GM23248 (cell line): ENCODE results near the gene KRTAP3-3. TPM values are rescaled to one million over a fixed set of nuclear protein-coding genes. Genes with fewer than 3 reads are reported as not detected.

Experiments used
- DNase-seq: peaks from one replicate; pipeline ENCODE4 v3.0.0-alpha.2; 2015
- H2AFZ ChIP-seq: fragments of 200-600 bp; sonication (generic); 2 replicates; pipeline ENCODE4 v1.6.1; 2016; ENCODE audit warnings: antibody characterized with exemption
- H3F3A ChIP-seq: fragments of 200-600 bp; sonication (generic); 2 replicates; pipeline ENCODE4 v1.6.1; 2016; ENCODE audit warnings: mild to moderate bottlenecking, antibody characterized with exemption, mixed run types; ENCODE audit not compliant: insufficient read depth
- H3K27ac ChIP-seq: fragments of 200-600 bp; sonication (generic); 2 replicates; pipeline ENCODE4 v1.5.1; 2016; ENCODE audit warnings: mild to moderate bottlenecking
- H3K27me3 ChIP-seq: fragments of 200-600 bp; sonication (generic); replicated peaks from 2 replicates; pipeline ENCODE4 v1.6.1; 2016; ENCODE audit warnings: mild to moderate bottlenecking; ENCODE audit not compliant: insufficient read depth
- H3K36me3 ChIP-seq: fragments of 200-600 bp; sonication (generic); 2 replicates; pipeline ENCODE4 v1.6.1; 2016; ENCODE audit warnings: low read depth, mild to moderate bottlenecking
- H3K4me1 ChIP-seq: fragments of 200-600 bp; sonication (generic); 2 replicates; pipeline ENCODE4 v1.6.1; 2016; ENCODE audit warnings: mild to moderate bottlenecking; ENCODE audit not compliant: insufficient read depth
- H3K4me2 ChIP-seq: fragments of 200-600 bp; sonication (generic); one replicate; pipeline ENCODE4 v1.6.1; 2016; ENCODE audit warnings: mild to moderate bottlenecking; ENCODE audit not compliant: unreplicated experiment
- H3K4me3 ChIP-seq: fragments of 200-600 bp; sonication (generic); 2 replicates; pipeline ENCODE4 v1.5.1; 2016; ENCODE audit warnings: mild to moderate bottlenecking
- H3K79me2 ChIP-seq: fragments of 200-600 bp; sonication (generic); 2 replicates; pipeline ENCODE4 v1.6.1; 2016; ENCODE audit warnings: mild to moderate bottlenecking; ENCODE audit not compliant: insufficient read depth
- H3K9ac ChIP-seq: fragments of 200-600 bp; sonication (generic); 2 replicates; pipeline ENCODE4 v1.6.1; 2016; ENCODE audit warnings: mild to moderate bottlenecking
- H3K9me2 ChIP-seq: fragments of 200-600 bp; sonication (generic); 2 replicates; pipeline ENCODE4 v1.6.1; 2016; ENCODE audit warnings: mixed run types, mild to moderate bottlenecking, moderate library complexity; ENCODE audit not compliant: insufficient read depth
- H3K9me3 ChIP-seq: fragments of 200-600 bp; sonication (generic); one replicate; pipeline ENCODE4 v1.6.1; 2017; ENCODE audit warnings: low read depth
- H4K20me1 ChIP-seq: fragments of 200-600 bp; sonication (generic); 2 replicates; pipeline ENCODE4 v1.6.0; 2016; ENCODE audit not compliant: insufficient read depth
- EZH2 ChIP-seq: fragments of 200-600 bp; sonication (generic); IDR thresholded peaks from 2 replicates; pipeline ENCODE4 v1.6.1; 2018; ENCODE audit warnings: antibody characterized with exemption, mild to moderate bottlenecking; ENCODE audit not compliant: insufficient read depth, poor library complexity, severe bottlenecking
- EZH2phosphoT487 ChIP-seq: fragments of 200-600 bp; sonication (generic); IDR thresholded peaks from 2 replicates; pipeline ENCODE4 v1.6.1; 2018; ENCODE audit warnings: antibody characterized with exemption, moderate library complexity, mild to moderate bottlenecking, low read depth; ENCODE audit not compliant: insufficient read depth
- WGBS, 2 experiments: methylation state at CpG; one replicate each; pipeline ENCODE4 v1.1.6; 2015 to 2017; ENCODE audit warnings: low lambda C conversion rate in 2 of 2, low coverage in 1 of 2; ENCODE audit errors: missing lambda C conversion rate in 2 of 2; 5-methylcytosine and 5-hydroxymethylcytosine counted together
- in situ Hi-C: fragments of 300-500 bp; cut with MboI; formaldehyde crosslinking; loops from 2 replicates; pipeline ENCODE4 v1.15.0; 2020
- polyA plus RNA-seq: library from polyadenylated mRNA; unstranded; fragments of >200 nt; fragmentation: Nextera tagmentation; extraction: Ambion mirVana; gene quantifications from 2 replicates; pipeline ENCODE4 v1.2.1, GENCODE V29; 2016
- total RNA-seq: library from RNA; depleted of rRNA; stranded (reverse); fragments of >200 nt; shearing (Covaris generic); gene quantifications from 2 replicates; pipeline ENCODE4 v1.2.3, GENCODE V29; 2014

Gene KRTAP3-3
- total and polyA plus RNA-seq, 2 experiments from 2014 or later, result not detected

DNA sequence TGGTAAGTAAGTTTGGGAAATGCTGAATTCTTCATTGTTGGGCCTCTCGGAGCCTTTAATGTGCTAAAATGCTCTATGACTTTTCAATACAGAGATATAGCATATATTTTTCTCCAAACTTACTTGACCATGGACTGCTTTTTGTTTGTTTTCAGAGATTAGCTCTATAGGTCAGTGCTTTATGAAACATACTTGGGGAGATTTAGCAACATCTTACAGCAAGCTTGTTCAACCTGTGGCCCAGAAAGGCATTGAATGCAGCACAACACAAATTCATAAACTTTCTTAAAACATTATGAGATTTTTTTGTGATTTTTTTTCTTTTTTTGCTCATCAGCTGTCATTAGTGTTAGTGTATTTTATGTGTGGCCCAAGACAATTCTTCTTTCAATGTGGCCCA is 16.0 kb upstream of the KRTAP3-3 start:
- in situ Hi-C loops, result no loop called here
- Histone ChIP-seq H4K20me1 (no peaks in the 10 kb centered on the region), H3F3A (peaks cover 28% of the 10 kb centered on the region), H3K9me3 (no peaks in the 10 kb centered on the region), H3K9ac (no peak overlapping the region), H3K4me2 (no peak overlapping the region), H3K27ac (no peak overlapping the region), H3K9me2 (no peaks in the 10 kb centered on the region), H3K79me2 (no peaks in the 10 kb centered on the region), H3K27me3 (no peaks in the 10 kb centered on the region), H3K36me3 (no peaks in the 10 kb centered on the region), H2AFZ (no peak overlapping the region), H3K4me3 (no peak overlapping the region), H3K4me1 (peaks cover 16% of the 10 kb centered on the region)
- DNase-seq, result no peak
- WGBS, 2 experiments, result 94 to 100% methylated on average over 1 of the region's 1 CpG
- no peak for TF ChIP-seq EZH2

DNA sequence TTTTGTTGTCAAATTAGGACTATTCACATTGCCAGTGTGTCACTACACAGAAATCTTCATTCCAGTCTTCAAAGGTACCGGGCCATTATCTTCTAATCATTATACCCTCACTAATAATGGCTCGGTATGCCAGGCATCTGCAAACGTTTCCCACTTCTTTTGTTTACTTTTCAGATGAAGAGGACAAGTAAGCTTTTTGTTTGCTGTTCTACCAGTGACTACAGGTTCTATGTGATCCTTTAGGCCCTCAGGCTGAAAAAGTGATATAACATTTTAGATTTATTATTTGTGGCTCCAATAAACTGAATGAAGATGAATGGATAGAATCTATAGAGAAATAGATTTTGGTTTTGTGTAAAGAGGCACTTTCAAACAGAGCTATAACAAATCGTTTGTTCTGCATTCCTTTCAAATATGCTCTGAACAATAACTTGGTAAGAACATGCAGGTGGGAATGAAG is 15.4 kb upstream of the KRTAP3-3 start:
- Histone ChIP-seq H3F3A (peaks cover 23% of the 10 kb centered on the region), H3K9ac (no peak overlapping the region), H3K27me3 (no peaks in the 10 kb centered on the region), H3K27ac (no peak overlapping the region), H3K4me1 (peaks cover 16% of the 10 kb centered on the region), H3K36me3 (no peaks in the 10 kb centered on the region), H3K4me3 (no peak overlapping the region), H3K9me2 (no peaks in the 10 kb centered on the region), H4K20me1 (no peaks in the 10 kb centered on the region), H2AFZ (no peak overlapping the region), H3K79me2 (no peaks in the 10 kb centered on the region), H3K4me2 (no peak overlapping the region), H3K9me3 (no peaks in the 10 kb centered on the region)
- TF ChIP-seq EZH2phosphoT487 (no peak), EZH2 (no peak)
- in situ Hi-C loops, result no loop called here
- WGBS, 2 experiments, result 77 to 82% methylated on average over 4 of the region's 4 CpGs
- DNase-seq, result no peak

GRCh38 chr17:41008811-41009210 is 14.8 kb upstream of the KRTAP3-3 start, which contains the start of gene KRTAP3-1:
Gene KRTAP3-1 (minus strand): TSS chr17:41009128. CDS start chr17:41009074, 54 bp downstream.
- no peaks in the 10 kb centered on the region for H3K36me3 ChIP-seq
- TF ChIP-seq EZH2phosphoT487 (no peak), EZH2 (no peak)
- H2AFZ ChIP-seq, result no peak within 1 kb of the TSS
- no peak within 1 kb of the TSS for H3K27ac ChIP-seq
- no peaks in the 10 kb centered on the region for H4K20me1 ChIP-seq
- no peaks in the 10 kb centered on the region for H3K27me3 ChIP-seq
- H3K9me2 ChIP-seq, result no peaks in the 10 kb centered on the region
- no peak within 1 kb of the TSS for H3K4me2 ChIP-seq
- peaks cover 12% of the 10 kb centered on the region for H3K4me1 ChIP-seq
- 90% methylated on average over 7 to 8 of the region's 8 CpGs for WGBS, 2 experiments
- peaks cover 19% of the 10 kb centered on the region for H3F3A ChIP-seq
- no peaks in the 10 kb centered on the region for H3K9me3 ChIP-seq
- H3K4me3 ChIP-seq, result no peak within 1 kb of the TSS
- no peak for DNase-seq
- in situ Hi-C loops, result no loop called here
- H3K9ac ChIP-seq, result no peak within 1 kb of the TSS
- no peaks in the 10 kb centered on the region for H3K79me2 ChIP-seq

DNA sequence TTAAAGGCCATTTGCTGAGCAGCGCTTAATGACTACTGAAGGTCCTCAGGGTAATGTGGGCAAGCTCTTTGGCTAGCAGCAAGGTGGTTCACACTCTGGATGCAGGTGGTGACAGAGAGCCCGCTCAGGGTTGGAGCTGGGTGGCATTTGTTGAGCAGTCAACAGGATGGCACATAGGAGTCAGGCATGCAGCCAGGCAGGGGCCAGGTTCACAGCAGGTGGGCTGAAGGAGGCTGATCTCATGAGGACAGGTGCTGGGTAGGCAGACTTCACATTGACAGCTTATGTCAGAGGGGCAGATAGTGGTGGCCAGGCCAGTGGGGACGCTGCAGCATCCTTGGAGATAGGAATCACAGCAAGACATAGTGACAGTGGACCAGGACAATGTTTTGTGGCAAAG is 10.4 kb upstream of the KRTAP3-3 start:
- DNase-seq, result no peak
- TF ChIP-seq EZH2phosphoT487, result no peak
- TF ChIP-seq EZH2, result no peak
- Histone ChIP-seq H3K79me2 (no peaks in the 10 kb centered on the region), H3K4me2 (no peak overlapping the region), H3K27me3 (no peaks in the 10 kb centered on the region), H3K4me3 (no peak overlapping the region), H3K4me1 (peaks cover 9% of the 10 kb centered on the region; the same call in 1 of the 2 replicates), H2AFZ (no peak overlapping the region), H3K36me3 (no peaks in the 10 kb centered on the region), H4K20me1 (no peaks in the 10 kb centered on the region), H3K27ac (no peak overlapping the region), H3K9ac (no peak overlapping the region), H3K9me3 (no peaks in the 10 kb centered on the region), H3K9me2 (no peaks in the 10 kb centered on the region), H3F3A (no peaks in the 10 kb centered on the region)
- in situ Hi-C loops, result no loop called here
- WGBS, 2 experiments, result 94 to 100% methylated on average over 3 of the region's 3 CpGs

DNA sequence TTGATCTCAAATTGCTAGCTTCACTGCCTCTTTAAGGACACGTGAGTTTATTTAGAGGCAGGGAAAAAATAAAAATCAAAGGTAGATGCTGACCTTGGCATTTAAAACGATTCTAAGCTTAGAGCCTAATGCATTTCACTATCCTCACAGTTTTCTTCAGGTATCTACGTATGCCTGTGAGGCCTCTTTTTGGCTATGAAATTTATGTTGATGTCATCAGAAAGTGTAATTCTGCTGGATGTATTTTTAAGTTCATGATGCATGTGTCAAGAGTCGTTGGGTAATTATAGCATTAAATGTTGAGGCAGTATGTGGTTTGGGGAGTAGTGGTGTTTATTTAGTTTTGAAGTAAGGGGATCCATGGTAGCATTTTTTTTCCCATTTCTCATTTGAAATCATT is 10.0 kb upstream of the KRTAP3-3 start:
- Histone ChIP-seq H3K9me2 (no peaks in the 10 kb centered on the region), H3K4me1 (peaks cover 9% of the 10 kb centered on the region; the same call in 1 of the 2 replicates), H3K4me3 (no peak overlapping the region), H3K27me3 (no peaks in the 10 kb centered on the region), H3K9me3 (no peaks in the 10 kb centered on the region), H4K20me1 (no peaks in the 10 kb centered on the region), H3K79me2 (no peaks in the 10 kb centered on the region), H2AFZ (no peak overlapping the region), H3K27ac (no peak overlapping the region), H3K36me3 (no peaks in the 10 kb centered on the region), H3F3A (no peaks in the 10 kb centered on the region), H3K4me2 (no peak overlapping the region), H3K9ac (no peak overlapping the region)
- no peak for TF ChIP-seq EZH2
- TF ChIP-seq EZH2phosphoT487, result no peak
- in situ Hi-C loops, result no loop called here
- no peak for DNase-seq
- 75 to 80% methylated on average over 4 of the region's 4 CpGs for WGBS, 2 experiments
